B cell (primary cell): ENCODE results near the gene KISS1R. TPM values are rescaled to one million over a fixed set of nuclear protein-coding genes. Genes with fewer than 3 reads are reported as not detected.

Experiments
- ATAC-seq: fragments of 200-7000 bp; cut with Tn5 transposase; one replicate; pipeline ENCODE4 v1.10.0; 2021; ENCODE audit warnings: low read depth, mild to moderate bottlenecking, moderate number of reproducible peaks, moderate library complexity
- CTCF ChIA-PET: fragments of 350-600 bp; sonication (Branson Sonifier 250); formaldehyde crosslinking; loops from one replicate; lab custom pipeline; 2021; ENCODE audit warnings: antibody characterized with exemption, inconsistent platforms; lab: Charles Lee
- POLR2A ChIA-PET: fragments of 350-600 bp; sonication (Branson Sonifier 250); formaldehyde crosslinking; loops from one replicate; lab custom pipeline; 2021; ENCODE audit warnings: antibody characterized with exemption; lab: Charles Lee
- DNase-seq: peaks from one replicate; pipeline ENCODE4 v3.0.0; 2013
- H2AFZ ChIP-seq: 2 replicates; pipeline ENCODE4 v1.6.1; 2012; ENCODE audit warnings: mild to moderate bottlenecking, low read depth, low read length; ENCODE audit not compliant: insufficient read depth, poor library complexity, severe bottlenecking
- H3K27ac ChIP-seq, 2 donors: 1 replicate in 1 of 2; 2 replicates in 1 of 2; pipeline ENCODE4 v1.5.1; 2012 to 2013; ENCODE audit warnings: low read length in 2 of 2, mild to moderate bottlenecking in 2 of 2, moderate library complexity in 1 of 2
- H3K27me3 ChIP-seq, 4 experiments: fragments of 200-600 bp in 1 of 4; sonication (generic) in 1 of 4; replicated peaks in 1 of 4; 1 replicate in 2 of 4; 2 replicates in 2 of 4; pipeline versions ENCODE4 v1.6.1 to v1.7.0; 2013 to 2016; ENCODE audit warnings: low read length in 3 of 4, mild to moderate bottlenecking in 2 of 4, mixed read lengths in 1 of 4, moderate library complexity in 1 of 4; ENCODE audit not compliant: insufficient read depth in 4 of 4, control insufficient read depth in 3 of 4; ENCODE audit errors: control extremely low read depth in 1 of 4
- H3K36me3 ChIP-seq, 2 experiments: replicated peaks in 1 of 2; 1 replicate in 1 of 2; 2 replicates in 1 of 2; pipeline versions ENCODE4 v1.6.1 to v1.7.1; 2013; ENCODE audit warnings: low read length in 1 of 2; ENCODE audit not compliant: insufficient read depth in 2 of 2, control insufficient read depth in 1 of 2; ENCODE audit errors: control extremely low read depth in 1 of 2, extremely low read depth in 1 of 2
- H3K4me1 ChIP-seq, 2 donors: fragments of 200-600 bp in 1 of 2; sonication (generic) in 1 of 2; 1 replicate in 1 of 2; 2 replicates in 1 of 2; pipeline versions ENCODE4 v1.5.1 to v1.6.1; 2013 to 2017; ENCODE audit warnings: low read length in 2 of 2; ENCODE audit not compliant: control insufficient read depth in 2 of 2, insufficient read depth in 2 of 2
- H3K4me2 ChIP-seq: replicated peaks from 2 replicates; pipeline ENCODE3; 2012; ENCODE audit warnings: mild to moderate bottlenecking, low read depth, low read length; ENCODE audit not compliant: poor library complexity, severe bottlenecking
- H3K4me3 ChIP-seq, 5 experiments: fragments of 200-600 bp in 1 of 5; sonication (generic) in 1 of 5; 1 replicate in 3 of 5; 2 replicates in 2 of 5; pipeline versions ENCODE4 v1.5.1 to v1.7.0; 2011 to 2016; ENCODE audit warnings: low read length in 4 of 5, mild to moderate bottlenecking in 4 of 5, low read depth in 2 of 5, control low read depth in 1 of 5, moderate library complexity in 1 of 5; ENCODE audit not compliant: insufficient read depth in 1 of 5; ENCODE audit errors: control extremely low read depth in 1 of 5, extremely low read depth in 1 of 5
- H3K79me2 ChIP-seq: fragments of 200-600 bp; sonication (generic); one replicate; pipeline ENCODE4 v1.6.0; 2016; ENCODE audit warnings: low read length; ENCODE audit not compliant: control insufficient read depth, insufficient read depth
- H3K9ac ChIP-seq: fragments of 200-600 bp; sonication (generic); 2 replicates; pipeline ENCODE4 v1.6.1; 2017; ENCODE audit warnings: mild to moderate bottlenecking, low read length, moderate library complexity
- H3K9me3 ChIP-seq, 3 donors: one replicate each; pipeline versions ENCODE4 v1.6.1 to v1.7.1; 2013; ENCODE audit warnings: low read length in 2 of 3; ENCODE audit not compliant: control insufficient read depth in 2 of 3, insufficient read depth in 1 of 3; ENCODE audit errors: control extremely low read depth in 1 of 3
- H4K20me1 ChIP-seq: 2 replicates; pipeline ENCODE4 v1.6.0; 2012; ENCODE audit warnings: mild to moderate bottlenecking, low read length; ENCODE audit not compliant: insufficient read depth, control insufficient read depth, poor library complexity, severe bottlenecking
- H3K27ac Mint-ChIP-seq: one replicate; pipeline ENCODE4 v1.8.0; 2021; ENCODE audit warnings: mixed read lengths
- H3K27me3 Mint-ChIP-seq: one replicate; pipeline ENCODE4 v1.8.0; 2021; ENCODE audit warnings: mixed read lengths
- H3K4me1 Mint-ChIP-seq: one replicate; pipeline ENCODE4 v1.8.0; 2021; ENCODE audit warnings: mixed read lengths
- H3K4me3 Mint-ChIP-seq: one replicate; pipeline ENCODE4 v1.8.0; 2021; ENCODE audit warnings: mixed read lengths
- H3K9me3 Mint-ChIP-seq: one replicate; pipeline ENCODE4 v1.8.0; 2022; ENCODE audit warnings: mixed read lengths; ENCODE audit not compliant: insufficient read depth
- EZH2 ChIP-seq: IDR thresholded peaks from 2 replicates; pipeline ENCODE4 v1.6.1; 2012; ENCODE audit warnings: borderline replicate concordance, low read depth, mild to moderate bottlenecking, moderate library complexity, low read length; ENCODE audit not compliant: insufficient read depth, poor library complexity, severe bottlenecking
- WGBS: methylation state at CpG from one replicate; pipeline ENCODE4 v1.1.5; 2013; ENCODE audit warnings: missing lambda C conversion rate; ENCODE audit not compliant: insufficient coverage; 5-methylcytosine and 5-hydroxymethylcytosine counted together
- intact Hi-C: fragments of 100-400 bp; cut with micrococcal nuclease; formaldehyde crosslinking; loops from one replicate; pipeline ENCODE4 v1.10.0; 2022
- polyA plus RNA-seq: library from polyadenylated mRNA; depleted of rRNA; stranded (reverse); fragments of >200 nt; gene quantifications from 2 replicates; pipeline ENCODE4 v1.2.3, GENCODE V29; 2012
- total RNA-seq, 2 donors: library from RNA; stranded (reverse); fragments of 120-200 nt in 1 of 2; gene quantifications; 1 replicate in 1 of 2; 2 replicates in 1 of 2; pipeline versions ENCODE4 v1.2.3 to v1.2.4, GENCODE V29; 2013 to 2022
- TF ChIP-seq, protein P1 (sequence below): fragments of 200-600 bp; IDR thresholded peaks from one replicate; pipeline ENCODE4 v1.8.0; 2022; ENCODE audit warnings: antibody characterized with exemption, mild to moderate bottlenecking

The KISS1R gene
- total and polyA plus RNA-seq, 2 donors (not counting 1 experiment from before 2014, with no cell fraction given) = 0.79 to 1.3 TPM

DNA sequence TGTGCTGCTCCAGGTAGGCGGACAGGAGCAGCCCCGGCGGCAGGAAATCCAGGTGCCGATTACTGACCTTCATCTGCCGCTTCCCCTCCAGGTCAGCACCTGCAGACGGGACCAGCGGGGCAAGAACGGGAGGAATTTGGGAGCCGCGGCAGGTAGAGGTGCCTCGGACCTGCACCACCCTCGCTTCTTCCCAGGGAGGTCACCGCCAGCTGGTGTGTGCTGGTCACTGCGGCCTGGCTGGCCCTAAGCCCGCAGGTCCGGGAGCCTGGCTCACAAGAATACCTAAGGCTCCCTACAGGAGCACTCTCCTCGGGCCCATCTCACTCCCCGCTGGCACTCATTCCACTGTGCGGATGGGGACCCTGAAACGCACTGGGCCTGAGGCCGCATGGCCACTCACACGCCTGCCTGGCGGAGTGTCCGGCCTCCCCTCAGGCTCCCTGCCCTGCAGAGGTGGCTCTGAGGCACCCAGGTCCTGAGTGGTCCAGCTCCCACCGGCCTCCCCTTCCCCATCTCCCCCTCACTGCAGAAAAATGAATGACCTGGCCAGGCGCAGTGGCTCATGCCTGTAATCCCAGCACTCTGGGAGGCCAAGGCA, 19.6 kb upstream of the KISS1R start:
- Mint-ChIP-seq H3K27ac (peak overlapping the region; percentile 59), H3K4me3 (no peak overlapping the region), H3K9me3 (no peaks in the 10 kb centered on the region), H3K27me3 (no peaks in the 10 kb centered on the region), H3K4me1 (peaks cover 24% of the 10 kb centered on the region)
- Histone ChIP-seq H3K4me1 (peaks cover 0 to 18% of the 10 kb centered on the region in 2 donors), H3K27me3 (no peaks in the 10 kb centered on the region), H4K20me1 (peaks cover 48% of the 10 kb centered on the region), H3K9me3 (no peaks in the 10 kb centered on the region), H2AFZ (no peak overlapping the region), H3K9ac (no peak overlapping the region), H3K36me3 (peaks cover 0 to 50% of the 10 kb centered on the region in 2 experiments), H3K79me2 (peaks cover 17% of the 10 kb centered on the region), H3K27ac (no peak overlapping the region), H3K4me3 (no peak overlapping the region), H3K4me2 (no peak overlapping the region)
- POLR2A ChIA-PET = interaction anchor here (0.6 to 2.0 kb wide), 4 partner anchors 9 to 301 kb away, joined by 3 to 9 read pairs (median 6); no protein-coding TSS in a partner anchor
- 98% methylated on average over 26 of the region's 26 CpGs for WGBS
- TF ChIP-seq EZH2 = no peak
- TF ChIP-seq, protein P1, sequence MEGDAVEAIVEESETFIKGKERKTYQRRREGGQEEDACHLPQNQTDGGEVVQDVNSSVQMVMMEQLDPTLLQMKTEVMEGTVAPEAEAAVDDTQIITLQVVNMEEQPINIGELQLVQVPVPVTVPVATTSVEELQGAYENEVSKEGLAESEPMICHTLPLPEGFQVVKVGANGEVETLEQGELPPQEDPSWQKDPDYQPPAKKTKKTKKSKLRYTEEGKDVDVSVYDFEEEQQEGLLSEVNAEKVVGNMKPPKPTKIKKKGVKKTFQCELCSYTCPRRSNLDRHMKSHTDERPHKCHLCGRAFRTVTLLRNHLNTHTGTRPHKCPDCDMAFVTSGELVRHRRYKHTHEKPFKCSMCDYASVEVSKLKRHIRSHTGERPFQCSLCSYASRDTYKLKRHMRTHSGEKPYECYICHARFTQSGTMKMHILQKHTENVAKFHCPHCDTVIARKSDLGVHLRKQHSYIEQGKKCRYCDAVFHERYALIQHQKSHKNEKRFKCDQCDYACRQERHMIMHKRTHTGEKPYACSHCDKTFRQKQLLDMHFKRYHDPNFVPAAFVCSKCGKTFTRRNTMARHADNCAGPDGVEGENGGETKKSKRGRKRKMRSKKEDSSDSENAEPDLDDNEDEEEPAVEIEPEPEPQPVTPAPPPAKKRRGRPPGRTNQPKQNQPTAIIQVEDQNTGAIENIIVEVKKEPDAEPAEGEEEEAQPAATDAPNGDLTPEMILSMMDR = no peak
- CTCF ChIA-PET = interaction anchor here (1.3 to 1.5 kb wide), 4 partner anchors 10 to 34 kb away, joined by 4 to 5 read pairs (median 4); no protein-coding TSS in a partner anchor
- ATAC-seq (no peak), DNase-seq (no peak)
- intact Hi-C loops = no loop called here

DNA sequence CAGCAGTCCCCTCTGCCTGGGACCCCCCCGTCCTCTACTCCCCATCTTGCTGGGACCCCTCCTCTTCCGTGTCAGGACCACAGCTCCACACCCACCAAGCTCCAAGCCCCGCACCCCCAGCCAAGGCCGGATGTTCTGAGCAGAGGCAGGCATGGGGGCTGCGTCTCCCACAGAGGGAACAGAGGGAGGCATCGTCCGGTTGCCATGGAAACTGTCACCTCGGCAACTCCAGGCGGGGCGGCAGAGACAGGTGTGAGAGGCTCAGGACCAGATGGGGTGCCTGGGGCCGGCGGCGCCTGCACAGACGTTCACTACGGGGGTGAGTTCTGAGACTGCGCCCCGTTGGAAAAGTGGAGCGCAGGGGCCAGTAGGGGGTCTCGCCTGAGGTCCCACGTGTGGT, 18.5 kb upstream of the KISS1R start:
- Mint-ChIP-seq H3K27me3 (no peaks in the 10 kb centered on the region), H3K4me3 (peak overlapping the region; percentile 42), H3K27ac (peak overlapping the region; percentile 92), H3K4me1 (peaks cover 18% of the 10 kb centered on the region), H3K9me3 (no peaks in the 10 kb centered on the region)
- intact Hi-C loops = no loop called here
- peaks cover 0 to 14% of the 10 kb centered on the region in 2 donors for H3K4me1 ChIP-seq
- H3K36me3 ChIP-seq = peaks cover 0 to 55% of the 10 kb centered on the region in 2 experiments
- no peak overlapping the region for H3K9ac ChIP-seq
- H3K4me3 ChIP-seq = no peak overlapping the region
- H3K4me2 ChIP-seq = no peak overlapping the region
- no peaks in the 10 kb centered on the region for H3K27me3 ChIP-seq
- TF ChIP-seq EZH2 = no peak
- TF ChIP-seq, protein P1 = no peak
- peak overlapping the region; percentile 41 to 63 for H3K27ac ChIP-seq
- H2AFZ ChIP-seq = no peak overlapping the region
- WGBS = 72% methylated on average over 15 of the region's 20 CpGs
- peaks cover 24% of the 10 kb centered on the region for H3K79me2 ChIP-seq
- H4K20me1 ChIP-seq = peaks cover 58% of the 10 kb centered on the region
- DNase-seq (peak; percentile 76), ATAC-seq (peak; percentile 70)
- POLR2A ChIA-PET = interaction anchor here (0.6 to 1.0 kb wide), 2 partner anchors 10 to 368 kb away, joined by 5 to 8 read pairs; no protein-coding TSS in a partner anchor
- CTCF ChIA-PET = interaction anchor here (1.3 kb wide), 3 partner anchors 11 to 35 kb away, joined by 4 to 5 read pairs (median 4); no protein-coding TSS in a partner anchor
- H3K9me3 ChIP-seq = no peaks in the 10 kb centered on the region
